Measurements from ENCODE around the gene PLD4. TPM values are rescaled to one million over a fixed set of nuclear protein-coding genes. Genes with fewer than 3 reads are reported as not detected.

PLD4 gene
- total and polyA plus RNA-seq, 2 experiments from 2014 or later, result 0.77 TPM; not detected in 1

DNA sequence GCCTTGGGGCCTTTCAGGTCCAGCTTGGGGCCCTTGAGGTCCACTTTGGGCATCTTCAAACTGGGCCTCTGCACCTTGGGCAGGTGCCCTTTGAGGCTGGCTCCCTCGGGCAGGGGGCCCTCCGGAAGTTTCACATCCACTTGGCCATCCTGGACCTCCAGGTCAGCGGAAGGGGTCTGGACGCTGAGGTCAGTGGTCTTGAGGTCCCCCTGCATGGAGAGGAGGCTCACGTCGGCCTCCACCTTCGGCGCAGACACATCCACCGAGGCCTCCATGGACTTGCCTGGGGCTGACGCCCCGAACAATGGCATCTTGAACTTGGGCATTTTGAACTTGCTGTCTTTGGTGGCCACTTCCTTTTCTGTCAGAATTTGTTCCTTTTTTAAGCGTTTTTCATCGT is 28.4 kb downstream of the PLD4 start:
- DNase-seq (ENCODE audit: low spot score), result no peak
- H3K9me2 ChIP-seq (replicated peaks; ENCODE audit: insufficient read depth), result no peaks in the 10 kb centered on the region
- H2AFZ ChIP-seq, result no peak overlapping the region
- no peaks in the 10 kb centered on the region for H3K4me1 ChIP-seq (ENCODE audit: insufficient read depth)
- TF ChIP-seq EZH2phosphoT487 (IDR thresholded peaks at IDR 0.05; ENCODE audit: low read depth, severe bottlenecking, unreplicated experiment) (no peak), EZH2 (IDR thresholded peaks at IDR 0.05; ENCODE audit: borderline replicate concordance) (no peak)
- TF ChIP-seq, protein P1, sequence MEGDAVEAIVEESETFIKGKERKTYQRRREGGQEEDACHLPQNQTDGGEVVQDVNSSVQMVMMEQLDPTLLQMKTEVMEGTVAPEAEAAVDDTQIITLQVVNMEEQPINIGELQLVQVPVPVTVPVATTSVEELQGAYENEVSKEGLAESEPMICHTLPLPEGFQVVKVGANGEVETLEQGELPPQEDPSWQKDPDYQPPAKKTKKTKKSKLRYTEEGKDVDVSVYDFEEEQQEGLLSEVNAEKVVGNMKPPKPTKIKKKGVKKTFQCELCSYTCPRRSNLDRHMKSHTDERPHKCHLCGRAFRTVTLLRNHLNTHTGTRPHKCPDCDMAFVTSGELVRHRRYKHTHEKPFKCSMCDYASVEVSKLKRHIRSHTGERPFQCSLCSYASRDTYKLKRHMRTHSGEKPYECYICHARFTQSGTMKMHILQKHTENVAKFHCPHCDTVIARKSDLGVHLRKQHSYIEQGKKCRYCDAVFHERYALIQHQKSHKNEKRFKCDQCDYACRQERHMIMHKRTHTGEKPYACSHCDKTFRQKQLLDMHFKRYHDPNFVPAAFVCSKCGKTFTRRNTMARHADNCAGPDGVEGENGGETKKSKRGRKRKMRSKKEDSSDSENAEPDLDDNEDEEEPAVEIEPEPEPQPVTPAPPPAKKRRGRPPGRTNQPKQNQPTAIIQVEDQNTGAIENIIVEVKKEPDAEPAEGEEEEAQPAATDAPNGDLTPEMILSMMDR (IDR thresholded peaks at IDR 0.05; ENCODE audit: poor library complexity), result no peak
- H3K4me2 ChIP-seq, result no peak overlapping the region
- 92% methylated on average over 13 of the region's 13 CpGs for WGBS (ENCODE audit: low lambda C conversion rate, missing lambda C conversion rate)
- H3K4me3 ChIP-seq, result no peak overlapping the region
- no peak overlapping the region for H3K27ac ChIP-seq
- H3K27me3 ChIP-seq, result no peaks in the 10 kb centered on the region
- H3K79me2 ChIP-seq, result no peaks in the 10 kb centered on the region
- H4K20me1 ChIP-seq (ENCODE audit: insufficient read depth, poor library complexity, severe bottlenecking), result no peaks in the 10 kb centered on the region
- H3K9me3 ChIP-seq (ENCODE audit: low read depth), result no peaks in the 10 kb centered on the region
- no peaks in the 10 kb centered on the region for H3K36me3 ChIP-seq (replicated peaks; ENCODE audit: insufficient read depth, low read depth)

DNA sequence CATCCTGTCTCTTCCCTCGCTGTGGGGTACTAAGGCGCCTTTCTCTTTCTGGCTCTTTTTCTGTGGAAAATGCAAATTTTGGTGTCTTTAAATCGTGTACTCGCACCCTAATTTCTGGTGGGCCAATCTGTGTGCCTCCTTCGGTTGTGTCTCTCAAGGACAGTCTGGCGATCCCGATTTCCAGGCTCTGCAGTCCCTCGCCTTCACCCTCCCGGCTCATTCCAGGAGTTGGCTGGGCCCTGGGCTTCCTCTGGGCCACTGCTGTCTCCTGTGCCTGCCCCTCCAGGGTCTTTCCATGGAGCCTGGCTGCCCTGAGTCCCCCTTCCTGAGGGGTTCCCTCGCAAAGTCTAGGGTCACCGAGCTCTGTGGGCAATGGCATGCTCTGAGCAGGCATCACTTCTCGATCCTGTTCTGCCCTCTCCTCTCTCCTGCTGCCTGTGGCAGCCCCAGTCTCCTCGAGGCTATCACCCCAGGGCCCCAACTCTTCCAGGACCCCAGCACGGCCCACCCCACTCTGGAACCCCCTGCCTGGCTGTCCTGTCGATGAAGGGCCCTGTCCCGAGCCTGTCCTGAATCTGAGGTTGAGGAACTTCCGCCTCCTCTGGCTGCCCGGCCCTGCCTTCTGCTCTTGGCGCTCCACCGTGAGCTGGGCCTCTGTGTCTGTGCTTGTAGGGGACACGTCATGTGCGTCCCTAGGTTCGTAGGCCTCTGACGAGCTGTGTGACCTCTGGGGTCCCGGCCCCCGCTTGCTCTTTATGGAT is 29.4 kb downstream of the PLD4 start:
- TF ChIP-seq, protein P1 (IDR thresholded peaks at IDR 0.05; ENCODE audit: poor library complexity), result no peak
- TF ChIP-seq EZH2 (IDR thresholded peaks at IDR 0.05; ENCODE audit: borderline replicate concordance) (no peak), EZH2phosphoT487 (IDR thresholded peaks at IDR 0.05; ENCODE audit: low read depth, severe bottlenecking, unreplicated experiment) (no peak)
- H3K36me3 ChIP-seq (replicated peaks; ENCODE audit: insufficient read depth, low read depth), result no peaks in the 10 kb centered on the region
- WGBS (ENCODE audit: low lambda C conversion rate, missing lambda C conversion rate), result 90% methylated on average over 26 of the region's 26 CpGs
- H4K20me1 ChIP-seq (ENCODE audit: insufficient read depth, poor library complexity, severe bottlenecking), result no peaks in the 10 kb centered on the region
- no peak for DNase-seq (ENCODE audit: low spot score)
- no peaks in the 10 kb centered on the region for H3K79me2 ChIP-seq
- no peak overlapping the region for H3K4me2 ChIP-seq
- H2AFZ ChIP-seq, result no peak overlapping the region
- no peaks in the 10 kb centered on the region for H3K9me3 ChIP-seq (ENCODE audit: low read depth)
- no peaks in the 10 kb centered on the region for H3K4me1 ChIP-seq (ENCODE audit: insufficient read depth)
- no peaks in the 10 kb centered on the region for H3K9me2 ChIP-seq (replicated peaks; ENCODE audit: insufficient read depth)
- no peak overlapping the region for H3K27ac ChIP-seq
- no peak overlapping the region for H3K4me3 ChIP-seq
- H3K27me3 ChIP-seq, result no peaks in the 10 kb centered on the region

DNA sequence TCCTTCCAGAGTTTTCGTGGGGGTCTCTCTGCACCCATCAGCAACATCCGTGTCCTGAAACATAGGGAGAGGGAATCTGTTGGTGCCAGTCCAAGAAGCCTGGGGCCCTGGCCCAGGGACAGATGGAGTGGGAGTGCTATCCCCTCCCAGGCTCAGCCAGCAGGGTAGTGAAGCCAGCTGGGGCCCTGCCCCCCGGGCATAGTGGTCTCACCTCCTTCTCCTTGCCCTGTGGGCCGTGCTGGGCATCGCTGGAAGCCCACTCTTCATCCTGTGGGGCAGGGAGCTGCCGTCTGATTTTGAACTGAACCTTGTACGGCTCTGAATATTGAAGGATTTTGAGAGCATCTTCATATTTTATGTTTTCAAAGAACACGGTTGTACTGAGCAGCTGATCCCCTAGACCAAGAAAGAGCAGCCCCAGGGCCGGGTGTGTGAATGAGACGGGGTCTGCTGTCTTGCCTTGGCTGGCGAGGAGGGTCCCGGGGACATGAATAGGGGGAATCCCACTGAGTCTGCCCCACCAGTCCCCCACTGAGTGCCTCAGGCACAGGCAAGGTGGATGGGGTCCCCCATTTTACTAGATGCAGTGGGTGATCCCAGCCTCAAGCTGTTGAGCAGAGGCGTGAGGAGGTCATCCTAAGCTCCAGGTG is 30.2 kb downstream of the PLD4 start:
- H3K4me2 ChIP-seq, result no peak overlapping the region
- WGBS (ENCODE audit: low lambda C conversion rate, missing lambda C conversion rate), result 89% methylated on average over 13 of the region's 13 CpGs
- no peaks in the 10 kb centered on the region for H3K9me2 ChIP-seq (replicated peaks; ENCODE audit: insufficient read depth)
- no peak overlapping the region for H2AFZ ChIP-seq
- H3K4me3 ChIP-seq, result no peak overlapping the region
- TF ChIP-seq EZH2 (IDR thresholded peaks at IDR 0.05; ENCODE audit: borderline replicate concordance) (no peak), EZH2phosphoT487 (IDR thresholded peaks at IDR 0.05; ENCODE audit: low read depth, severe bottlenecking, unreplicated experiment) (no peak)
- TF ChIP-seq, protein P1 (IDR thresholded peaks at IDR 0.05; ENCODE audit: poor library complexity), result no peak
- no peaks in the 10 kb centered on the region for H4K20me1 ChIP-seq (ENCODE audit: insufficient read depth, poor library complexity, severe bottlenecking)
- no peaks in the 10 kb centered on the region for H3K36me3 ChIP-seq (replicated peaks; ENCODE audit: insufficient read depth, low read depth)
- H3K9me3 ChIP-seq (ENCODE audit: low read depth), result no peaks in the 10 kb centered on the region
- H3K27me3 ChIP-seq, result no peaks in the 10 kb centered on the region
- H3K79me2 ChIP-seq, result no peaks in the 10 kb centered on the region
- no peak for DNase-seq (ENCODE audit: low spot score)
- no peaks in the 10 kb centered on the region for H3K4me1 ChIP-seq (ENCODE audit: insufficient read depth)
- H3K27ac ChIP-seq, result no peak overlapping the region
